Osteoblast (primary cell): ENCODE data around the gene GRK4. TPM values are rescaled to one million over a fixed set of nuclear protein-coding genes. Genes with fewer than 3 reads are reported as not detected.
A peak's percentile ranks its signal among the peaks of the same experiment; 100 is the strongest.
"Not testable (repeated sequence)": the region's sequence is repeated elsewhere in the genome, so short reads cannot be mapped to it uniquely, and the experiment has no call there.

Experiments used
- DNase-seq: peaks from one replicate; pipeline ENCODE4 v3.0.0; 2011; ENCODE audit warnings: low spot score, mixed read lengths; ENCODE audit not compliant: insufficient read length; ENCODE audit errors: missing footprints
- H2AFZ ChIP-seq: 2 replicates; pipeline ENCODE4 v1.6.0; 2011; ENCODE audit warnings: mild to moderate bottlenecking, low read length
- H3K27ac ChIP-seq: 2 replicates; pipeline ENCODE4 v1.5.1; 2011; ENCODE audit warnings: mild to moderate bottlenecking, low read depth, low read length, moderate library complexity
- H3K27me3 ChIP-seq: 2 replicates; pipeline ENCODE4 v1.6.0; 2012; ENCODE audit warnings: mild to moderate bottlenecking, control low read depth, inconsistent platforms, low read length, moderate library complexity; ENCODE audit not compliant: insufficient read depth
- H3K36me3 ChIP-seq: 2 replicates; pipeline ENCODE4 v1.5.1; 2011; ENCODE audit warnings: mild to moderate bottlenecking, low read length, control low read depth, moderate library complexity; ENCODE audit not compliant: insufficient read depth
- H3K4me1 ChIP-seq: 2 replicates; pipeline ENCODE4 v1.5.1; 2011; ENCODE audit warnings: mild to moderate bottlenecking, low read length, control low read depth, moderate library complexity; ENCODE audit not compliant: insufficient read depth
- H3K4me2 ChIP-seq: 2 replicates; pipeline ENCODE4 v1.6.0; 2011; ENCODE audit warnings: mild to moderate bottlenecking, low read length; ENCODE audit not compliant: insufficient read depth
- H3K4me3 ChIP-seq: fragments of 200-600 bp; sonication (generic); 3 replicates; pipeline ENCODE4 v1.5.1; 2012; ENCODE audit warnings: mild to moderate bottlenecking, low read length, inconsistent platforms; ENCODE audit not compliant: insufficient read depth
- H3K79me2 ChIP-seq: 2 replicates; pipeline ENCODE4 v1.6.0; 2012; ENCODE audit warnings: mild to moderate bottlenecking, low read length, control low read depth, inconsistent platforms; ENCODE audit not compliant: insufficient read depth
- H3K9me3 ChIP-seq: 2 replicates; pipeline ENCODE4 v1.5.1; 2011; ENCODE audit warnings: low read depth, low read length, control low read depth
- H4K20me1 ChIP-seq: 2 replicates; pipeline ENCODE4 v1.6.0; 2012; ENCODE audit warnings: mild to moderate bottlenecking, low read length, control low read depth; ENCODE audit not compliant: insufficient read depth
- total RNA-seq: library from RNA; depleted of rRNA; stranded (reverse); fragments of >200 nt; gene quantifications from 2 replicates; pipeline ENCODE4 v1.2.3, GENCODE V29; 2012
- TF ChIP-seq, protein P1 (sequence below): IDR thresholded peaks from 2 replicates; pipeline ENCODE4 v1.5.1; 2011; ENCODE audit warnings: mild to moderate bottlenecking, low read depth, low read length, moderate library complexity; ENCODE audit errors: extremely low read depth

The GRK4 gene
- total RNA-seq, 1 donor, result 7.6 TPM

- not testable (repeated sequence) for H3K27me3 ChIP-seq, H3K9me3 ChIP-seq, H3K4me1 ChIP-seq, H4K20me1 ChIP-seq, DNase-seq, H2AFZ ChIP-seq, H3K4me2 ChIP-seq, H3K4me3 ChIP-seq
- Histone ChIP-seq H3K27ac (peak overlapping the region; percentile 28), H3K79me2 (peaks cover 67% of the 10 kb centered on the region), H3K36me3 (peaks cover 36% of the 10 kb centered on the region)
Observed at GRCh38 chr4:2922453-2923101, 40.8 kb upstream of the GRK4 start.

DNA sequence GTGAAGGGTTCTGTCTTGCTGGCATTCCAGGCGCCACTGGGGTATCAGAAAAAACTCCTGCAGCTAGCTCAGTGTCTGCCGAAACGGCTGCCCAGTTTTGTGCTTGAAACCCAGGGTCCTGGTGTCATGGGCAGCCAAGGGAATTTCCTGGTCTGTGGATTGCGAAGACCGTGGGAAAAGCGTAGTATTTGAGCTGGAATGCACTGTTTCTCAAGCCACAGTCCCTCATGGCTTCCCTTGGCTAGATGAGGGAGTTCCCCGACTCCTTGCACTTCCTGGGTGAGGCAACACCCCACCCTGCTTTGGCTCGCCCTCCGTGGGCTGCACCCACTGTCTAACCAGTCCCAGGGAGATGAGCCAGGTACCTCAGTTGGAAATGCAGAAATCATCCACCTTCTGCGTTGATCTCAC lies 40.2 kb upstream of the GRK4 start:
- H3K9me3 ChIP-seq, result no peaks in the 10 kb centered on the region
- no peak overlapping the region for H3K4me3 ChIP-seq
- peak overlapping the region; percentile 28 for H3K27ac ChIP-seq
- no peak overlapping the region for H2AFZ ChIP-seq
- H3K79me2 ChIP-seq, result peaks cover 63% of the 10 kb centered on the region
- no peaks in the 10 kb centered on the region for H3K27me3 ChIP-seq
- H4K20me1 ChIP-seq, result peaks cover 9% of the 10 kb centered on the region
- H3K4me2 ChIP-seq, result no peak overlapping the region
- no peaks in the 10 kb centered on the region for H3K4me1 ChIP-seq
- H3K36me3 ChIP-seq, result peaks cover 42% of the 10 kb centered on the region
- DNase-seq, result peak; percentile 35
- TF ChIP-seq, protein P1, sequence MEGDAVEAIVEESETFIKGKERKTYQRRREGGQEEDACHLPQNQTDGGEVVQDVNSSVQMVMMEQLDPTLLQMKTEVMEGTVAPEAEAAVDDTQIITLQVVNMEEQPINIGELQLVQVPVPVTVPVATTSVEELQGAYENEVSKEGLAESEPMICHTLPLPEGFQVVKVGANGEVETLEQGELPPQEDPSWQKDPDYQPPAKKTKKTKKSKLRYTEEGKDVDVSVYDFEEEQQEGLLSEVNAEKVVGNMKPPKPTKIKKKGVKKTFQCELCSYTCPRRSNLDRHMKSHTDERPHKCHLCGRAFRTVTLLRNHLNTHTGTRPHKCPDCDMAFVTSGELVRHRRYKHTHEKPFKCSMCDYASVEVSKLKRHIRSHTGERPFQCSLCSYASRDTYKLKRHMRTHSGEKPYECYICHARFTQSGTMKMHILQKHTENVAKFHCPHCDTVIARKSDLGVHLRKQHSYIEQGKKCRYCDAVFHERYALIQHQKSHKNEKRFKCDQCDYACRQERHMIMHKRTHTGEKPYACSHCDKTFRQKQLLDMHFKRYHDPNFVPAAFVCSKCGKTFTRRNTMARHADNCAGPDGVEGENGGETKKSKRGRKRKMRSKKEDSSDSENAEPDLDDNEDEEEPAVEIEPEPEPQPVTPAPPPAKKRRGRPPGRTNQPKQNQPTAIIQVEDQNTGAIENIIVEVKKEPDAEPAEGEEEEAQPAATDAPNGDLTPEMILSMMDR, result no peak

DNA sequence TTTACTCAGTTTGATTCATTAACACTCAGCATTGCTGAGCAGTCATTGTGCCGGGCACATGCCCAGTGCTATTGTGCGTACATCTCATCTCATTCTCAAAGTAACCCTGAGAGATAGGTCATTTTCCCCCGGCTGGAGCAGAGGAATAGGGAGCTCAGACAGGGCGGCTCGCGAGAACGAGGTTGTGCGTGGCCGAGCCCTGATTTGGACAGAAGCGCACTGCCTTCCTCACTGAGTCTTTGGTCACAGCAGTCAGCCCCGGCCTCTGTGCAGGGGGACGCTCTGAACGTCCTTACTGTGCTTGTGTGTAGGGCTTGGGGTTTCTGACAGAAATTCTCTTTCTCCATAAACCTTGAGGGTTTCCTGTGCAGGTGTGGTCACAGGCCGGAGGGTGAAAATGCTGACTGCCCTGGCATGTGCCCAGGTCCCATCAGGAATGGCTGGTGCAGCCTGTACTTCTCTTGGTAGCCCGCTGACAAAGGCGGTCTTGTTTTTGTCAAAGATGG lies 39.6 kb upstream of the GRK4 start:
- TF ChIP-seq, protein P1, result no peak
- H3K4me2 ChIP-seq, result no peak overlapping the region

GRCh38 chr4:2924286-2924685 lies 39.1 kb upstream of the GRK4 start:
- H2AFZ ChIP-seq, result no peak overlapping the region
- no peak overlapping the region for H3K27ac ChIP-seq
- H3K36me3 ChIP-seq, result peaks cover 51% of the 10 kb centered on the region
- H3K4me1 ChIP-seq, result no peaks in the 10 kb centered on the region
- TF ChIP-seq, protein P1, result no peak
- no peak overlapping the region for H3K4me2 ChIP-seq
- no peaks in the 10 kb centered on the region for H3K27me3 ChIP-seq
- peaks cover 54% of the 10 kb centered on the region for H3K79me2 ChIP-seq
- H3K4me3 ChIP-seq, result no peak overlapping the region
- peaks cover 9% of the 10 kb centered on the region for H4K20me1 ChIP-seq
- no peaks in the 10 kb centered on the region for H3K9me3 ChIP-seq
- DNase-seq, result no peak

More for the DNA sequence above, 39.6 kb upstream of the GRK4 start:
- DNase-seq, result peak; percentile 67
- Histone ChIP-seq H3K79me2 (peaks cover 58% of the 10 kb centered on the region), H2AFZ (no peak overlapping the region), H3K27me3 (no peaks in the 10 kb centered on the region), H3K9me3 (no peaks in the 10 kb centered on the region), H3K27ac (no peak overlapping the region), H3K36me3 (peaks cover 46% of the 10 kb centered on the region), H3K4me1 (no peaks in the 10 kb centered on the region), H4K20me1 (peaks cover 9% of the 10 kb centered on the region), H3K4me3 (no peak overlapping the region)
